SK-N-SH (cell line): Measurements from ENCODE around the gene MBNL1. TPM values are rescaled to one million over a fixed set of nuclear protein-coding genes. Genes with fewer than 3 reads are reported as not detected.

ENCODE experiments used
- CTCF ChIA-PET: fragments of 300-600, 350-600 bp; formaldehyde crosslinking; extraction: SDS; loops from one replicate; lab custom pipeline; 2021; lab: Yijun Ruan, JAX
- POLR2A ChIA-PET: fragments of 350-600 bp; sonication (Branson Sonifier 250); formaldehyde crosslinking; extraction: SDS; loops from one replicate; lab custom pipeline; 2020; ENCODE audit warnings: antibody characterized with exemption, inconsistent platforms; lab: Yijun Ruan, JAX
- DNase-seq: peaks from one replicate; pipeline ENCODE4 v3.0.0; 2012
- H2AFZ ChIP-seq: fragments of 200-600 bp; sonication (generic); 2 replicates; pipeline ENCODE4 v1.8.1; 2016; ENCODE audit warnings: antibody characterized with exemption, mild to moderate bottlenecking, low read depth
- H3F3A ChIP-seq: fragments of 200-600 bp; sonication (generic); replicated peaks from 2 replicates; pipeline ENCODE3; 2016; ENCODE audit warnings: antibody characterized with exemption, mild to moderate bottlenecking; ENCODE audit not compliant: insufficient read depth
- H3K27ac ChIP-seq, 2 experiments: fragments of 200-500 bp in 1 of 2; fragments of 200-600 bp in 1 of 2; sonication (Bioruptor generic) in 1 of 2; sonication (generic), shearing (Covaris generic) in 1 of 2; 2 replicates each; pipeline versions ENCODE4 v1.5.1 to v1.6.1; 2014 to 2016; ENCODE audit warnings: low read depth in 2 of 2, inconsistent platforms in 1 of 2, low read length in 1 of 2, mild to moderate bottlenecking in 1 of 2, mixed read lengths in 1 of 2
- H3K27me3 ChIP-seq: fragments of 200-600 bp; sonication (generic), shearing (Covaris generic); 2 replicates; pipeline ENCODE4 v1.6.1; 2016; ENCODE audit warnings: mixed run types; ENCODE audit not compliant: insufficient read depth
- H3K36me3 ChIP-seq, 2 experiments: fragments of 200-500 bp in 1 of 2; fragments of 200-600 bp in 1 of 2; sonication (Bioruptor generic) in 1 of 2; sonication (generic) in 1 of 2; replicated peaks in 1 of 2; 2 replicates each; pipeline versions ENCODE3 to v1.5.1; 2014 to 2016; ENCODE audit warnings: low read length in 1 of 2, mild to moderate bottlenecking in 1 of 2; ENCODE audit not compliant: insufficient read depth in 2 of 2, control insufficient read depth in 1 of 2
- H3K4me1 ChIP-seq, 2 experiments: fragments of 200-500 bp in 1 of 2; fragments of 200-600 bp in 1 of 2; sonication (Bioruptor generic) in 1 of 2; sonication (generic), shearing (Covaris generic) in 1 of 2; 2 replicates each; pipeline versions ENCODE4 v1.5.1 to v1.6.1; 2014 to 2016; ENCODE audit warnings: low read depth in 1 of 2, low read length in 1 of 2, mixed run types in 1 of 2; ENCODE audit not compliant: insufficient read depth in 2 of 2, control insufficient read depth in 1 of 2
- H3K4me2 ChIP-seq: fragments of 200-600 bp; sonication (generic), shearing (Covaris generic); 2 replicates; pipeline ENCODE4 v1.6.1; 2017; ENCODE audit warnings: mixed run types
- H3K4me3 ChIP-seq, 2 experiments: fragments of 200-500 bp in 1 of 2; fragments of 200-600 bp in 1 of 2; sonication (Bioruptor generic) in 1 of 2; sonication (generic), shearing (Covaris generic) in 1 of 2; 2 replicates each; pipeline versions ENCODE4 v1.5.1 to v1.8.1; 2014 to 2016; ENCODE audit warnings: low read depth in 2 of 2, inconsistent platforms in 1 of 2, low read length in 1 of 2, mild to moderate bottlenecking in 1 of 2, mixed read lengths in 1 of 2, moderate library complexity in 1 of 2
- H3K79me2 ChIP-seq: fragments of 200-600 bp; sonication (generic); 2 replicates; pipeline ENCODE4 v1.8.1; 2017; ENCODE audit warnings: mild to moderate bottlenecking; ENCODE audit not compliant: insufficient read depth
- H3K9ac ChIP-seq: fragments of 200-600 bp; sonication (generic); 2 replicates; pipeline ENCODE4 v1.6.1; 2017; ENCODE audit warnings: mixed run types
- H3K9me2 ChIP-seq: fragments of 200-600 bp; sonication (generic); 2 replicates; pipeline ENCODE4 v1.6.1; 2017; ENCODE audit warnings: mixed run types
- H3K9me3 ChIP-seq: fragments of 200-600 bp; sonication (generic); 2 replicates; pipeline ENCODE4 v1.6.1; 2017; ENCODE audit warnings: mixed run types, mild to moderate bottlenecking, moderate library complexity
- H4K20me1 ChIP-seq: fragments of 200-600 bp; sonication (generic); 2 replicates; pipeline ENCODE4 v1.6.1; 2017; ENCODE audit warnings: mild to moderate bottlenecking, mixed run types; ENCODE audit not compliant: insufficient read depth
- ELF1 ChIP-seq: IDR thresholded peaks from 2 replicates; pipeline ENCODE4 v1.4.0; 2012
- EP300 ChIP-seq, 2 experiments: IDR thresholded peaks; 2 replicates each; pipeline versions ENCODE4 v1.4.0 to v1.6.1; 2012; ENCODE audit warnings: borderline replicate concordance in 1 of 2, low read depth in 1 of 2, low read length in 1 of 2
- EZH2phosphoT487 ChIP-seq: fragments of 200-600 bp; sonication (generic); IDR thresholded peaks from 2 replicates; pipeline ENCODE4 v1.6.1; 2017; ENCODE audit warnings: low read depth, mixed run types, mild to moderate bottlenecking, antibody characterized with exemption, moderate library complexity, borderline replicate concordance
- FOXJ3 ChIP-seq: sonication (generic); formaldehyde crosslinking; IDR thresholded peaks from 2 replicates; pipeline ENCODE4 v1.5.1; 2020; ENCODE audit warnings: mild to moderate bottlenecking, missing genetic modification reagents
- GABPA ChIP-seq: IDR thresholded peaks from 2 replicates; pipeline ENCODE4 v1.4.0; 2012; ENCODE audit warnings: low read depth, mild to moderate bottlenecking
- JUND ChIP-seq: IDR thresholded peaks from 2 replicates; pipeline ENCODE4 v1.4.0; 2012
- NFIC ChIP-seq: IDR thresholded peaks from 2 replicates; pipeline ENCODE4 v1.4.0; 2012; ENCODE audit warnings: borderline replicate concordance
- NRF1 ChIP-seq: IDR thresholded peaks from 2 replicates; pipeline ENCODE4 v1.6.1; 2012; ENCODE audit warnings: low read depth, mild to moderate bottlenecking, low read length
- PBX3 ChIP-seq: IDR thresholded peaks from 2 replicates; pipeline ENCODE4; 2012
- POLR2AphosphoS5 ChIP-seq: IDR thresholded peaks from 2 replicates; pipeline ENCODE4 v1.6.1; 2012; ENCODE audit warnings: low read depth, low read length
- RAD21 ChIP-seq: IDR thresholded peaks from 2 replicates; pipeline ENCODE4 v1.6.1; 2012; ENCODE audit warnings: mild to moderate bottlenecking, low read length
- RFX5 ChIP-seq: IDR thresholded peaks from 2 replicates; pipeline ENCODE4 v1.6.1; 2012; ENCODE audit warnings: mild to moderate bottlenecking, improper control_type of control experiment, low read length
- SIN3A ChIP-seq: IDR thresholded peaks from 2 replicates; pipeline ENCODE4 v1.6.1; 2012; ENCODE audit warnings: low read depth, mild to moderate bottlenecking, low read length, moderate library complexity, borderline replicate concordance
- SMC3 ChIP-seq: IDR thresholded peaks from 2 replicates; pipeline ENCODE4 v1.6.1; 2012; ENCODE audit warnings: low read depth, low read length, improper control_type of control experiment
- TAF1 ChIP-seq: IDR thresholded peaks from 2 replicates; pipeline ENCODE4 v1.6.1; 2012; ENCODE audit warnings: low read depth, mild to moderate bottlenecking, low read length, moderate library complexity, borderline replicate concordance
- TEAD4 ChIP-seq: IDR thresholded peaks from 2 replicates; pipeline ENCODE4 v1.4.0; 2012; ENCODE audit warnings: mild to moderate bottlenecking, borderline replicate concordance; ENCODE audit not compliant: insufficient read depth
- USF2 ChIP-seq: fragments of 150-350 bp; IDR thresholded peaks from 2 replicates; pipeline ENCODE4 v1.6.1; 2017; ENCODE audit warnings: antibody characterized with exemption, low read length, low read depth, borderline replicate concordance
- WGBS: methylation state at CpG from one replicate; pipeline ENCODE4 v1.1.6; 2017; ENCODE audit warnings: low lambda C conversion rate; 5-methylcytosine and 5-hydroxymethylcytosine counted together
- polyA plus RNA-seq, 3 experiments: library from polyadenylated mRNA; depleted of rRNA; stranded (reverse); fragments of >200 nt; gene quantifications; 2 replicates each; pipeline ENCODE4 v1.2.3, GENCODE V29; 2012
- TF ChIP-seq, protein P1 (sequence below): IDR thresholded peaks from 2 replicates; pipeline ENCODE4 v1.4.0; 2012; ENCODE audit warnings: low read depth, borderline replicate concordance
- TF ChIP-seq, protein P2 (sequence below): IDR thresholded peaks from 2 replicates; pipeline ENCODE4 v1.4.0; 2012; ENCODE audit warnings: low read depth, borderline replicate concordance

The MBNL1 gene
- polyA plus RNA-seq, 1 of the 3 experiments (the other 2 are of a cell fraction), result 44.3 TPM

DNA sequence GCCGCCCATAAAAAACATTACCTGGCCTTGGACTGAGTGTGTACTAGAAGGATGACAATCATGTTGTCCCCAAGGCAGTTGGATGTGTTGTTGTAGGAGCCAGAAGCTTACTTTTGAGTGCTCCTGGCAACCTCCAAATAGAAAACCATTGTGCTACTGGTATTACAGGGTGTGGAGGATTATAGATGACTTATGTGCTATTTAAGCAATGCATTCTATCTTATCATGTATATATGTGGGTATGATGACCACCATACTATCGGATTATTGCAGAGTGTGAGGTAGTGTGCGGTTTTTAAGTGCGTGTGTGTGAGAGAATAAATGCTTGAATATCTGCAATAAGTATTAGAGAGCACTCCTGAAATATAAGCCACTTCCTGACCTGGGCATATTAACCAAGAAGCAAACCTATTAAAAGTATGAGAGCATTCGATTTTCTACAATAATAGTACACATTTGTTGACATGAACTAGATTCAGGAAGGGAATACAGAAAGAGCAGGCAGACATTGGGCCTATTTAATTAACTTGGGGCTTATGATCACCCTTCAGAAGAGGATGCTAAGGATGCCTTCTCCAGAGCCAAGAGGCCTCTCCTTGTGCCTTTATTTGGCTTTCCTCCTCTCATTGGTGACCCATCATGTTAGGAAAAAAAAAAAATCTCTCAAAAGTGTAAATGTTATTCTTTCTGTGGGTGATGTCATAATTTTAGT, 11.7 kb upstream of the MBNL1 start:
- ChIA-PET POLR2A (no interaction called here), CTCF (interaction anchor here (1.0 kb wide), 1 partner anchor 73 kb away, joined by 3 read pairs; no protein-coding TSS in a partner anchor)
- DNase-seq, result no peak
- 83% methylated on average over 5 of the region's 5 CpGs for WGBS
- H4K20me1 ChIP-seq, result no peaks in the 10 kb centered on the region
- H3K27me3 ChIP-seq, result no peaks in the 10 kb centered on the region
- no peaks in the 10 kb centered on the region for H3K36me3 ChIP-seq
- no peak overlapping the region for H2AFZ ChIP-seq
- peak overlapping the region in 1 of 2 experiments; percentile 59; a peak in 1 of 4 replicates for H3K27ac ChIP-seq
- no peaks in the 10 kb centered on the region for H3K79me2 ChIP-seq
- no peak overlapping the region for H3K9ac ChIP-seq
- peaks cover 0 to 12% of the 10 kb centered on the region in 2 experiments; a peak in 1 of 4 replicates for H3K4me1 ChIP-seq
- no peaks in the 10 kb centered on the region for H3F3A ChIP-seq
- H3K4me3 ChIP-seq, result no peak overlapping the region
- H3K9me3 ChIP-seq, result no peaks in the 10 kb centered on the region
- no peaks in the 10 kb centered on the region for H3K9me2 ChIP-seq
- H3K4me2 ChIP-seq, result no peak overlapping the region
- TF ChIP-seq SMC3 (no peak), NFIC (no peak), RFX5 (no peak), USF2 (no peak), TAF1 (no peak), ELF1 (no peak), FOXJ3 (CRISPR knock-in tag) (no peak), TEAD4 (no peak), SIN3A (no peak), NRF1 (no peak), PBX3 (no peak), JUND (no peak), RAD21 (no peak), POLR2AphosphoS5 (no peak), EZH2phosphoT487 (no peak), GABPA (no peak), EP300 (IDR thresholded peaks at IDR 0.05; ENCODE audit: borderline replicate concordance in 1 of 2, low read depth in 1 of 2, low read length in 1 of 2) (no peak)
- TF ChIP-seq, protein P1, sequence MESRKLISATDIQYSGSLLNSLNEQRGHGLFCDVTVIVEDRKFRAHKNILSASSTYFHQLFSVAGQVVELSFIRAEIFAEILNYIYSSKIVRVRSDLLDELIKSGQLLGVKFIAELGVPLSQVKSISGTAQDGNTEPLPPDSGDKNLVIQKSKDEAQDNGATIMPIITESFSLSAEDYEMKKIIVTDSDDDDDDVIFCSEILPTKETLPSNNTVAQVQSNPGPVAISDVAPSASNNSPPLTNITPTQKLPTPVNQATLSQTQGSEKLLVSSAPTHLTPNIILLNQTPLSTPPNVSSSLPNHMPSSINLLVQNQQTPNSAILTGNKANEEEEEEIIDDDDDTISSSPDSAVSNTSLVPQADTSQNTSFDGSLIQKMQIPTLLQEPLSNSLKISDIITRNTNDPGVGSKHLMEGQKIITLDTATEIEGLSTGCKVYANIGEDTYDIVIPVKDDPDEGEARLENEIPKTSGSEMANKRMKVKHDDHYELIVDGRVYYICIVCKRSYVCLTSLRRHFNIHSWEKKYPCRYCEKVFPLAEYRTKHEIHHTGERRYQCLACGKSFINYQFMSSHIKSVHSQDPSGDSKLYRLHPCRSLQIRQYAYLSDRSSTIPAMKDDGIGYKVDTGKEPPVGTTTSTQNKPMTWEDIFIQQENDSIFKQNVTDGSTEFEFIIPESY, result no peak
- TF ChIP-seq, protein P2, sequence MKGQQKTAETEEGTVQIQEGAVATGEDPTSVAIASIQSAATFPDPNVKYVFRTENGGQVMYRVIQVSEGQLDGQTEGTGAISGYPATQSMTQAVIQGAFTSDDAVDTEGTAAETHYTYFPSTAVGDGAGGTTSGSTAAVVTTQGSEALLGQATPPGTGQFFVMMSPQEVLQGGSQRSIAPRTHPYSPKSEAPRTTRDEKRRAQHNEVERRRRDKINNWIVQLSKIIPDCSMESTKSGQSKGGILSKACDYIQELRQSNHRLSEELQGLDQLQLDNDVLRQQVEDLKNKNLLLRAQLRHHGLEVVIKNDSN, result no peak
- TF ChIP-seq, all 33 proteins: peak for 0
